ENCODE results near the gene PFN4.

PFN4 gene, protein sequence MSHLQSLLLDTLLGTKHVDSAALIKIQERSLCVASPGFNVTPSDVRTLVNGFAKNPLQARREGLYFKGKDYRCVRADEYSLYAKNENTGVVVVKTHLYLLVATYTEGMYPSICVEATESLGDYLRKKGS

DNA sequence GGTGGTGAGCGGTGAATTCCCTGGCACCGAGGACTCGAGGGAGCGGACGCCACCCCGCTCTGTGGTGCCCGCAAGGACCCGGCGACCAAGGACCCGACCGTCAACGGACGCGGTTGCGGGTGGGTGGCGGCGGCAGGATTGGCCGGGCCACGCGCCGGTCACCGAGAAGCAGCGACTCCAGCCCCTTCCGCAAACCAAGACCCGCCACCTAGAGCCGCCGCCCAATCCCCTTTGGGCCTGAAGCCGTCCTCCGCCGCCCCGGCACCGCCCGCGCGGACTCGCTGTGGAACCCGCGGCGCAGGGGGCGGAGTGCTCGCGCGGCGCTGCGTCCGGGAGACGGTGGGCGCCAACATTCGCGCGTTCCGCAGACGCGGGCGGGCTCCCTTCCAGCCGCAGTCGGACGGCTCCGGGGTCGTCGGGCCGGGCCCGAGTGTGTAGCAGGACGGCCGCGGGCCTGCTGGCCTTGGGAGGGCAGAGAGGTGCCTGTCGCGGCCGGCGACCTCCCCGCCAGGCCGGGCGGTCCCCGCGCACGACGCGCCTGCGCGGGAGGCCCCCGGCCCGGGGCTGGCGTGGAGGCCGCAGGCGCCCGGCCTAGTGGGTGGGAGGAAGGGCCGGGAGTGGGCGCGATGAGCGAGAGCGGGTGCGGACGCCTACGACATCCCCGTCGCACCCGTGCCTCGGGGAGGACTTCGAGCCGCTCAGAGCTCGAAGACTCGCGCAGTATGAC lies at the start of gene PFN4, which contains the start of gene FAM228B:
TSS of gene PFN4 (minus strand) at position 140 of the 727 bp plus-strand sequence. CDS start 799 bp downstream, outside the sequence.
TSS of gene FAM228B (plus strand) at position 275 of the 727 bp plus-strand sequence. CDS start 893 bp downstream, outside the sequence.
- peak within 1 kb of the TSS; percentile 61 for H3K4me3 ChIP-seq (ENCODE audit: control insufficient read depth, low read depth, low read length)
- DNase-seq (ENCODE audit: low read depth): no peak
- TF ChIP-seq, protein P1, sequence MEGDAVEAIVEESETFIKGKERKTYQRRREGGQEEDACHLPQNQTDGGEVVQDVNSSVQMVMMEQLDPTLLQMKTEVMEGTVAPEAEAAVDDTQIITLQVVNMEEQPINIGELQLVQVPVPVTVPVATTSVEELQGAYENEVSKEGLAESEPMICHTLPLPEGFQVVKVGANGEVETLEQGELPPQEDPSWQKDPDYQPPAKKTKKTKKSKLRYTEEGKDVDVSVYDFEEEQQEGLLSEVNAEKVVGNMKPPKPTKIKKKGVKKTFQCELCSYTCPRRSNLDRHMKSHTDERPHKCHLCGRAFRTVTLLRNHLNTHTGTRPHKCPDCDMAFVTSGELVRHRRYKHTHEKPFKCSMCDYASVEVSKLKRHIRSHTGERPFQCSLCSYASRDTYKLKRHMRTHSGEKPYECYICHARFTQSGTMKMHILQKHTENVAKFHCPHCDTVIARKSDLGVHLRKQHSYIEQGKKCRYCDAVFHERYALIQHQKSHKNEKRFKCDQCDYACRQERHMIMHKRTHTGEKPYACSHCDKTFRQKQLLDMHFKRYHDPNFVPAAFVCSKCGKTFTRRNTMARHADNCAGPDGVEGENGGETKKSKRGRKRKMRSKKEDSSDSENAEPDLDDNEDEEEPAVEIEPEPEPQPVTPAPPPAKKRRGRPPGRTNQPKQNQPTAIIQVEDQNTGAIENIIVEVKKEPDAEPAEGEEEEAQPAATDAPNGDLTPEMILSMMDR (IDR thresholded peaks at IDR 0.05; ENCODE audit: control insufficient read depth, insufficient read depth, low read depth, low read length, missing control alignments): no peak

DNA sequence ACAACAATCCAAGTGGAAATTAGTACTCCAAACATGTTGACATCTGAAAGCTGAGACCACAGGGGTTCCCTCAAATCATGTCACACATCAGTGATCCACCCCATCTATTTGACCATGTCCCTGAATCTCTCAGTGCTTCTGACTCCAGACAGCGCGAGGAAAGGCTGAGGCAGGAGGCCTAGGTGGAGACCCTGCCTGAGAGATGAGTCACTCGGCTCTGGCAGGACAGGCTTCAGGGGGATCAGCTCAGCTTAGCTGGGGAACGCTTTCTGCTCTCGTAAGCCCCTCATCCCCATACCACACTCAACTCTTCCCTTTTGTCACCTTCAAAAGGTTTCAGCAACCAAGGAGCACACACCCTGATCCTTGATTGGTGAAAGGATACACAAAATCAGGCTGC lies 45.9 kb upstream of the PFN4 start:
- no peak for DNase-seq (ENCODE audit: low read depth)
- TF ChIP-seq, protein P1 (IDR thresholded peaks at IDR 0.05; ENCODE audit: control insufficient read depth, insufficient read depth, low read depth, low read length, missing control alignments): no peak

DNA sequence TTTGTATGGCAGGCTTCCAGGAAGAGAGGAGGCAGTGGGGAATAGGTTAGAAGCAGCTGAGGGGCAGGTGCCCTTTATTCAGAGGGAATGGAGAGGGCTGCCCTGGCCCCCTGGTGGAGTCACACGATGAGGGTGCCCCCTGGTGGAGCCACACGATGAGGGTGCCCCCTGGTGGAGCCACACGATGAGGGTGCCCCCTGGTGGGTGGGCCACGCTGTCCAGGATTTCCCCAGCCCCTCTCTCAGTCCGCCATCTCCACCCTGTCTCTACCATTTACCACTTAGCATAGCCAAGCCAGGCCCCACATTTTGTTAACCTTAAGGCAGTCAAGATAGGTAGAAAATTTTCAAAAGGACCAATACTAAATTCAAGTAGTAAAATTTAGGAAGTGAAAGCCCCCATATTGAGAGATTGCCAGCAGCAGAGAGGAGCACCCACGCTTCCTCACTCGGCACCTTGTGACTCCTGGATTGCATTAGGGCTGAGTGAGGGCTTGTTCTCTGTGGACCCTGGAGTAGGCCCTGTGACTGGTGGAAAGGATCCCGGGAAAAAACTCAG lies 41.4 kb upstream of the PFN4 start:
- TF ChIP-seq, protein P1 (IDR thresholded peaks at IDR 0.05; ENCODE audit: control insufficient read depth, insufficient read depth, low read depth, low read length, missing control alignments): peak; percentile 66
- H3K4me3 ChIP-seq (ENCODE audit: control insufficient read depth, low read depth, low read length): no peak overlapping the region
- no peak for DNase-seq (ENCODE audit: low read depth)

More for the DNA sequence above, 45.9 kb upstream of the PFN4 start:
- H3K4me3 ChIP-seq (ENCODE audit: control insufficient read depth, low read depth, low read length): no peak overlapping the region

DNA sequence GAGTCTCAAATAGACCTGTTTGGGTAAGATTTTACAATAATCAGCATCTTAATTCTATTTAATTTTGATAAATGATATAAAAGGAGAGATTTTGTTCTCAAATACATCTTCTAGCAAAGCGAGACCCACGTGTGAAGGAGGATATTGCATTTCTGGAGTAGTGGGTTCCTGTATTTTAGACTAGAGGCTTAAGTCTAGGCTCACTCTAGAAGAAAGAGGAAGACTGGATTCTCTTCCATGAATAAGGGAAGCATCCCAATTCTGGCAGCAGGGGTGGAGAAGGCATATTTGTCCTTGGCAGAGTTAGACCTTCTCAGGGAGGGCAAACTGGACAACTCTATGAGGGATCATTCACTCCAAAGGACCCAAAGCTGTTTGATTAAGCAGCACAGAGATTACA lies 40.5 kb upstream of the PFN4 start:
- TF ChIP-seq, protein P1 (IDR thresholded peaks at IDR 0.05; ENCODE audit: control insufficient read depth, insufficient read depth, low read depth, low read length, missing control alignments): no peak

DNA sequence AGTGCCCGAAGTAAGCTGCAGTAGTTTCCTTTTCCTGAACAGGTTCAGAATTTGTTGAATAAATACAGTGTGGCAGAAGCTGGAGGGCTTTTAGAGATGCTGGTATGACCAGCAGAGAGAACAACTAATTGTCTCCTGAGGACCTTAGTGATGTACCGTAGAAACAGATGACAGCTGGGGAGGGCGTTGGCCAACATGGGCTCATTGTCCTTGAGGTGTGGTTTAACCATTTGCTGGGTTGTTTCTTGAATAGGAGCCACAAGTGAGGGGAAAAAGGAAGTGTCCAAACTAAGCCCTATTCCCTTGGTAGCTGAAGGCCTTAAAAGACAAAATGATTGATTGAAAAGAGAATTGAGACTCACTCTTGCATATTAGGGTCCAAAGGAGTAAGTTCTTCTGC lies 40.1 kb upstream of the PFN4 start:
- TF ChIP-seq, protein P1 (IDR thresholded peaks at IDR 0.05; ENCODE audit: control insufficient read depth, insufficient read depth, low read depth, low read length, missing control alignments): no peak
- DNase-seq (ENCODE audit: low read depth): no peak

More for the DNA sequence above, 40.5 kb upstream of the PFN4 start:
- no peak overlapping the region for H3K4me3 ChIP-seq (ENCODE audit: control insufficient read depth, low read depth, low read length)
- DNase-seq (ENCODE audit: low read depth): no peak

DNA sequence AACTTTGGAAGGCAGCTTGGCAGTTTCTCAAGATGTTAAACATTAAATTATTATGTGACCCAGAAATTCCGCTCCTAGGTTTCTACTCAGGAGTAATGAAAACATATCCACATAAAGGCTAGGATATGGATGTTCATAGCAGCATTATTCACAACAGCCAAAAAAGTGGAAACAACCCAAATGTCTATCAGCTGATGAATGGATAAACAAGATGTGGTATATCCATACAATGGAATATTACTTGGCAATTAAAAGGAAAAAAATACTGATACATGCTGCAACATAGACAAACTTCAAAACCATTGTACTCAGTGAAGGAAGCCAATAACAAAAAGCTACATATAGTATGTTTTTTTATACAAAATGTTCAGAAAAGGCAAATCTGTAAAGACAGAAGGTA lies 39.4 kb upstream of the PFN4 start:
- no peak for DNase-seq (ENCODE audit: low read depth)
- no peak overlapping the region for H3K4me3 ChIP-seq (ENCODE audit: control insufficient read depth, low read depth, low read length)
- TF ChIP-seq, protein P1 (IDR thresholded peaks at IDR 0.05; ENCODE audit: control insufficient read depth, insufficient read depth, low read depth, low read length, missing control alignments): no peak

More for the DNA sequence above, 40.1 kb upstream of the PFN4 start:
- H3K4me3 ChIP-seq (ENCODE audit: control insufficient read depth, low read depth, low read length): no peak overlapping the region

All from AG09309 (cell line).